Measurements from ENCODE around the gene PNPLA4. TPM values are rescaled to one million over a fixed set of nuclear protein-coding genes. Genes with fewer than 3 reads are reported as not detected.

The PNPLA4 gene
- total and polyA plus RNA-seq, 2 of the 13 experiments (the other 11 are each of a cell fraction or from before 2014, with no cell fraction given): 13.0 to 17.7 TPM

GRCh38 chrX:7872042-7872441, 55.2 kb downstream of the PNPLA4 start:
- Histone ChIP-seq H4K20me1 (ENCODE audit: insufficient read depth, low read length) (no peaks in the 10 kb centered on the region), H3K9me3 (ENCODE audit: low read length) (no peaks in the 10 kb centered on the region), H2AFZ (ENCODE audit: low read length) (no peak overlapping the region), H3K4me1 (ENCODE audit: insufficient read depth, low read length) (no peaks in the 10 kb centered on the region), H3K36me3 (replicated peaks in 1 of 2; ENCODE audit: control insufficient read depth in 1 of 2, insufficient read depth in 2 of 2, low read length in 2 of 2) (no peaks in the 10 kb centered on the region), H3K9ac (ENCODE audit: insufficient read depth, low read depth, low read length) (no peak overlapping the region), H3K27me3 (ENCODE audit: control insufficient read depth in 1 of 2, insufficient read depth in 2 of 2, low read length in 2 of 2) (no peaks in the 10 kb centered on the region), H3K27ac (ENCODE audit: extremely low read length, insufficient read depth, low read length) (no peak overlapping the region), H3K79me2 (ENCODE audit: insufficient read depth, low read length) (no peaks in the 10 kb centered on the region), H3K4me2 (ENCODE audit: low read depth, low read length) (no peak overlapping the region), H3K4me3 (replicated peaks in 1 of 3; ENCODE audit: insufficient read depth in 1 of 3, low read depth in 2 of 3, low read length in 3 of 3) (no peak overlapping the region)
- no TSS peak for BruUV-seq (replicated peaks)
- no peak for ATAC-seq
- in situ Hi-C loops (cut with HindIII; ENCODE audit: extremely low pct_ligation_motif_present, low pct_unique_long_range_greater_than_20kb) (no loop called here), intact Hi-C loops (cut with micrococcal nuclease; ENCODE audit: unreplicated experiment) (no loop called here)
- 26% methylated on average over 4 of the region's 4 CpGs for WGBS (ENCODE audit: low lambda C conversion rate)
- no peak for DNase-seq (ENCODE audit: low spot score)
- FAIRE-seq: no peak
- ChIA-PET POLR2A (no interaction called here), CTCF (ENCODE audit: low intra/inter-chr PET ratio, low total read pairs) (no interaction called here)
- TF ChIP-seq ZNF556 (CRISPR knock-in tag; IDR thresholded peaks at IDR 0.05; ENCODE audit: borderline replicate concordance) (no peak), ZNF282 (IDR thresholded peaks at IDR 0.05; ENCODE audit: partially characterized antibody) (no peak), ZNF558 (CRISPR knock-in tag; IDR thresholded peaks at IDR 0.05; ENCODE audit: borderline replicate concordance) (no peak), ZBTB1 (CRISPR knock-in tag; IDR thresholded peaks at IDR 0.05; ENCODE audit: borderline replicate concordance) (no peak), ZNF362 (CRISPR knock-in tag; IDR thresholded peaks at IDR 0.05; ENCODE audit: borderline replicate concordance) (no peak), ZNF574 (CRISPR knock-in tag; IDR thresholded peaks at IDR 0.05) (no peak), ZFY (CRISPR knock-in tag; IDR thresholded peaks at IDR 0.05) (no peak)
